H1 (cell line): ENCODE results near the gene ZNF599. TPM values are rescaled to one million over a fixed set of nuclear protein-coding genes. Genes with fewer than 3 reads are reported as not detected.

Experiments used
- BACH1 ChIP-seq: IDR thresholded peaks from 2 replicates; pipeline ENCODE4 v1.6.1; 2012; ENCODE audit warnings: low read length, improper control_type of control experiment
- RBBP5 ChIP-seq: IDR thresholded peaks from 2 replicates; pipeline ENCODE4 v1.7.1; 2012; ENCODE audit warnings: low read depth, mild to moderate bottlenecking, inconsistent platforms, low read length, moderate library complexity, borderline replicate concordance
- polyA plus RNA-seq, 7 experiments: library from polyadenylated mRNA; depleted of rRNA in 3 of 7; stranded (reverse) in 5 of 7; unstranded in 2 of 7; fragments of >200 nt in 5 of 7; fragments of 200-250 nt in 2 of 7; gene quantifications; 1 replicate in 5 of 7; 2 replicates in 1 of 7; 4 replicates in 1 of 7; pipeline versions ENCODE4 v1.2.1 to v1.2.3, GENCODE V29; 2011 to 2013; ENCODE audit warnings: missing spikeins in 2 of 7, mixed read lengths in 2 of 7
- total RNA-seq: library from RNA; stranded (reverse); fragmentation: NEBNext Ultra II Directional; extraction: Animal tissue kit (Norgen Biotek cat#: 25700); gene quantifications from 2 replicates; pipeline ENCODE4 v1.2.1, GENCODE V29; 2021

Gene ZNF599
- total and polyA plus RNA-seq, 2 of the 8 experiments (the other 6 are each of a cell fraction or from before 2014, with no cell fraction given): 4.8 to 5.4 TPM

- no peak for TF ChIP-seq RBBP5
- no peak for TF ChIP-seq BACH1
Measured at GRCh38 chr19:34734537-34735103, 38.4 kb downstream of the ZNF599 start (continued).
